Activated gamma-delta T cell treated with anti-CD3 and anti-CD28 coated beads, Interleukin-2, amount 50 U/mL, for 16 hours (primary cell): ENCODE results near the gene FOSB.
"Not testable (repeated sequence)": the region's sequence is repeated elsewhere in the genome, so short reads cannot be mapped to it uniquely, and the experiment has no call there.

Experiments
- DNase-seq: peaks from one replicate; pipeline ENCODE4 v3.0.0-alpha.2; 2020; ENCODE audit warnings: low read depth

FOSB gene

DNA sequence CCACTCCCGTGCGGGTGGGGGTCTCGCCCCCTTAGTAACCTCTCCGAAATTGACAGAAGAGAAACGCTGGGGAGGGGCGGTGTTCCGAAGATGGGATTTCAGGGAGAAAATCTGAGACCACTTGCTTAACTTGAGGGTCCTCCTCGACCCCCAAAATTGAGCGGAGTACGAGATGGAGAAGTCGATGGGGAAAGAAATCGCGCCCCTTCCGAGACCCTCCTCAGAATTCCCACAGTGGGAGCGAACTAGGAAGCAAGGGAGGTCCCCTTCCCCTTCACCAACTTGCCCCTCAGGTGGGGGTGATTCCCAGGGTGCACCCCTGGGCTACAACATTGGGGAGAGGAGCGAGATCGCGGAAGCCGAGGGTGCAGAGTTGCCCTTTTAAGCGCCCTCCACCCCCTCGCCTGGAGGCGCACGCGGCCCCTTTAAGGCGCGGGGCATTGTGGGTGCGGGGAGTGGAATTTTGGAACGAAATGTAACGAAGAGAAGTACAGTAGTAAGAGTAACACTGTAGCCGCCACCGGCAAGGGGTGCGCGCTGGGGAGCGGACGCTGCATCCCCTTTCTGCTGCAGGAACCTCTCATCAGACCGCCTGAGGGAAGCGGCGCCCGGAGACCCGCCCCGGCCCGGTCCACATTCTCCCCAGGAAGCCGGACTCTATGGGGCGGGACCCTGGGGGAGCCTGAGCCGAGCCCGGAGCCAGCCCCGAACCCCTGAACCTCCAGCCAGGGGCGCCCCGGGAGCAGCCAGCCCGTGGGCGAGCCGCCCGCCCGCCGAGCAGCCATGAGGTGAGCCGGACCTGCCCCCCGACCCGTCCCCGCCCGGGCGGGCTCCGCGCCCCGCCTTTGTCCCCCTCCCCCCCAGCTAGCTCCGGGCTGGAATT is 39.4 kb downstream of the FOSB start, which contains the start of gene VASP:
Gene VASP, plus strand, starts transcription at position 491 of the 883 bp plus-strand sequence. Its CDS starts 293 bp downstream, at position 784.
- DNase-seq: peak; percentile 87

DNA sequence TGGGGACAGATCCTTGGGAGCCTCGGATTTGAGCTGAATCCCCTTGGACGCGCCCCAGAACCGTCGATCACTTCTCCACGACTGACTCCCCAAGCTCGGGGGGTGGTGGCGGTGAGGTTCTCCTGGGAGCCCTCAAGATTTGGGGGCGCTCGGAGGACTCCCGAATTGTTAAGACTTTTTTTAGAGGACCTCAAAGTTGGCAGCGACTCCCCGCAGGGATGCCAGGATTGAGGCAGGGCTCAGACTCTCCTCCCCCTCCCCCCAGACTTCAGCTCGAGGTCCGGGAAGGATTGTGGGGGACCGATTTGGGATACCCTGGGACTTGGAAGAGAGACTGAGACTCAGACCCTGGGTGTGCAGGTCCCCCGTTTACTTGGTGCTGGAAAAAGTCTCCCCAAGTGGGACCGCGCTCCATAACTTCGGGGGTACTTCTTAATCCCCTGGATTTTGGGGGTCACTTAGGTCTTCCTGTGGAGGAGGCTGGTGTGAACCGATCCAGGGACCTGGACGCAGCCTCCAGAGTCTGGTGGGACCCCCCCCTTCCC is 40.1 kb downstream of the FOSB start:
- DNase-seq: no peak

DNA sequence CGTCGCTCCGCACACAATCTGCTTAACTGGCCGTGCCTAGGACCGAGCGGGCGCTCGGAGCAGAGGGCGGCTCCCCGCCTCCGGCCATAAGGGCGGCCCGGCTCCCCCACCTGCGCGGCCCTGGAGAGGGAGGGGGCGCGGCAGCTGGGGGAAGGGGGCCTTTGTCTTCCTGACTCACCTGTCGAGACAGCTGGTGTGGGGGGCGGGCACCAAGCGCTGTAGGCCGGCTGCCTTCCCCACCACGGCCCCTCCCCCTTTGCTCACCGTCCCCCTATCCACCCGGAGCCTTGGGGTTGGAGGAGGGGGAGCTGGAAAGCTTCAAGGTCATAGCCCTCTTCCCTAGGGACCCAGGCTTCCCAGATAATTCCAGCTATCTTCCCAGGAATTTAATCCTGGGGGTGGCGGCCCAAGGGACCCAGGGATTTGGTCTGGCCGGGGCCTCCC is 40.6 kb downstream of the FOSB start:
- DNase-seq: no peak

GRCh38 chr19:45508861-45509691 is 41.3 kb downstream of the FOSB start:
- no peak for DNase-seq

GRCh38 chr19:45509692-45510015 is 41.9 kb downstream of the FOSB start:
- no peak for DNase-seq

GRCh38 chr19:45510352-45510751 is 42.6 kb downstream of the FOSB start:
- not testable (repeated sequence) for DNase-seq

DNA sequence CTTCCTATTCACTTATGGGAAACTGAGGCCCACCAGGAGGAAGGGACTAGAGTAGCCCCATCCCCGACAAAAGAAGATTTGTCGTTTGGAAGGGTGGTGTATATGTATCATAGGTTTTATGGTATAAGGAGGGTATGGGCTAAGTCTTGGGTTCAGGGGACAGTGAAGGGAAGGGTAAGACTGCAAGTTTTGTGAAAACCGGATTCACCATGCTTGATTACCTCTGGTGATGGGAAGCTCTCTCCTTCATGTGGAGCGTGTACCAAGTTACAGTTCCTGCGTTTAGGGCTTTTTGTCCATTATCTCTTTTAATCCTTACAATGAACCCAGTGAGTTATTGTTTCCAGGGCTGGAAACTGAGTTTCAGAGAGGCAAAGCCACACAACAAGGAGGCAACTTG is 43.3 kb downstream of the FOSB start:
- DNase-seq: no peak

DNA sequence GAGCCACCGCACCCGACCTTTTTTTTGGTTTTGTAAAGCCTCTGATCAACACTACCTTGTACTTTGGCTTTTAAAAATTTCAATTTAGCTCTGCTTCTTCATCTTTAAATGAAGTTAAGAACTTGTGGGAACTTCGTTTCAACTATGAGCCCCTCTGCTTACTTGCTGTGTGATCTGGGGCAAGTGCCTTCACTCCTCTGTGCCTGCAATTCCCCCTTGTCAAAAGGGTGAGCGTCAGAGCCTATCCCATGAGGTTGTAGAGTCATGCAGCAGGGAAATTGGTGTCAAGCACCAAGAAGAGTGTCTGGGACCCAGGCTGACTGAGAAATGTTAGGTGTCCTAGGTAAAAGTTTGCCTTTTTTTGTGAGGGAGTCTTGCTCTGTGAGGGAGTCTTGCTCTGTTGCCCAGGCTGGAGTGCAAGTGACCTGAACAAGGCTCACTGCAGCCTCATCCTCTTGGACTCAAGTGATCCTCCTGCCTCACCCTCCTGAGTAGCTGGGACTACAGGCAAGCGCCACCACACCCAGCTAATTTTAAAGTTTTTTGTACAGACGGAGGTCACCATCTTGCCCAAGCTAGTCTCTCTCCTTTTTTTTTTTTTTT is 45.2 kb downstream of the FOSB start:
- no peak for DNase-seq

GRCh38 chr19:45514376-45515051 is 46.7 kb downstream of the FOSB start:
- no peak for DNase-seq

DNA sequence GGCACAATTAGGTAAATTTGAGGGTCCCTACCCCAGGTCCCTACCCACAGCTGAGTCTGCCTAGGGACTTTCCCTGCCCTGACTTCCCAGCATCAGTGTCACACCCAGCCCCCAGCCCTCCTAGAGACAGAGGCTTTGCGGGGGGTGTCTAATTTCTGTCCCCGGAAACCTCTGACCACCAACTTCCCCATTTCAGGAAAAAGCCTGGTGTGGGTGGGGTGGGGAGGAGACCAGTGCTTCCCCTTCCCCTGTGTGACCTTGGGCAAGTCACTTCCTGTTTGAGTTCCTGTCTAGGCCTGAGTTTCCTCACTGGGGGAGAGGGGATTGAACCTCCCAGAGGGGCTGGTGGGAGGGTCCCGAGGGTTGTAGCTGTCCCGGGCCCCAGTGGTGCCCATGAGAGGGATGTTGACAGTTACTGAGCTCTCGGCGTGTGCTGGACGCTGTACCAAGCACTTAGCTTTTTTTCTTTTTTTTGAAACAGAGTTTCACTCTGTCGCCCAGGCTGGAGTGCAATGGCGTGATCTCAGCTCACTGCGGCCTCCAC is 47.4 kb downstream of the FOSB start:
- DNase-seq: no peak

DNA sequence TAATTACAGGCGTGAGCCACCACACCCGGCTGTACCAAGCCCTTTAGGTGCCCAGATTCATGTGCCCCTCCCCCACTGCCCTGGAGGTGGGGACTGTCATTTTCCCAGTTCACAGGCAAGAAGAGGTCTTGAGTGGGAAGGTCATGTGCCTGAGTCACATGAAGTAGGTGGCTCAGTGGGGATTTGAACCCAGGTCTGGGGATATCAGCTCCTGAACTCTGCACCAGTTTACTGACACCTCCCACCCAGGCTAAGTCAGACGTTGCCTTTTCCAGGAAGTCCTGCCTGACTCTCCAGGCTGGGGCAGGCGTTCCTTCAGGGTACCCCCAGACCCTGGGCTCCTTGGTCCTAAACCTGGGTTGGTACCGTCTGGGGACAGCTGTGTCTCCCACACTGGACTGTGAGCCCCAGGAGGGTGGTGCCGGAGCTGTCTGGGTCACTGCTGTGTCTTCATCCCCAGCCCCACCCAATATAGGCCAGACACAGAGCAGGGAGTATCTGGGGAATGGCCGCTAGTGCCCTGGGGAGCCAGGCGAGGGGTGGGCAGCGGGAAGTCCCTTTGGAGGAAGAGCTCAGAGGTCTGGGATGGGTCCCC is 48.1 kb downstream of the FOSB start:
- no peak for DNase-seq

DNA sequence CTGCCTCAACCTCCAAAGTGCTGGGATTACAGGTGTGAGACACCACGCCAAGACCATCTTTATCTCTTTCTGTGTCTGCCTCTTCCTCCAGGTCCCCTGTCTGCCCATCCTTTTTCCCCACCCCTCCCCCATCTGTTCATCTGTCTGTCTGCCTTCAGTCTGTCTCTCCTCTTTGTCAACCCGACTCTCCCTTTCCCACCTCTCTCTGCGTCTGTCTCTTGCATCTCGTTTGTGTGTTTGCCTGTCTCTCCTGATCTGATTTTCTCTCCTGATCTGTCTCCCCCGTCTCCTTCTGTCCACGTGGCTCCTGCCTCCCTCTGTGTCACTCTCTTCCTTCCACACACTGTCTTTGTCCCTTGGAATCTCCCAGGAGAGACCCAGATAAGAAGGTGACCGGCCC is 49.4 kb downstream of the FOSB start:
- no peak for DNase-seq

DNA sequence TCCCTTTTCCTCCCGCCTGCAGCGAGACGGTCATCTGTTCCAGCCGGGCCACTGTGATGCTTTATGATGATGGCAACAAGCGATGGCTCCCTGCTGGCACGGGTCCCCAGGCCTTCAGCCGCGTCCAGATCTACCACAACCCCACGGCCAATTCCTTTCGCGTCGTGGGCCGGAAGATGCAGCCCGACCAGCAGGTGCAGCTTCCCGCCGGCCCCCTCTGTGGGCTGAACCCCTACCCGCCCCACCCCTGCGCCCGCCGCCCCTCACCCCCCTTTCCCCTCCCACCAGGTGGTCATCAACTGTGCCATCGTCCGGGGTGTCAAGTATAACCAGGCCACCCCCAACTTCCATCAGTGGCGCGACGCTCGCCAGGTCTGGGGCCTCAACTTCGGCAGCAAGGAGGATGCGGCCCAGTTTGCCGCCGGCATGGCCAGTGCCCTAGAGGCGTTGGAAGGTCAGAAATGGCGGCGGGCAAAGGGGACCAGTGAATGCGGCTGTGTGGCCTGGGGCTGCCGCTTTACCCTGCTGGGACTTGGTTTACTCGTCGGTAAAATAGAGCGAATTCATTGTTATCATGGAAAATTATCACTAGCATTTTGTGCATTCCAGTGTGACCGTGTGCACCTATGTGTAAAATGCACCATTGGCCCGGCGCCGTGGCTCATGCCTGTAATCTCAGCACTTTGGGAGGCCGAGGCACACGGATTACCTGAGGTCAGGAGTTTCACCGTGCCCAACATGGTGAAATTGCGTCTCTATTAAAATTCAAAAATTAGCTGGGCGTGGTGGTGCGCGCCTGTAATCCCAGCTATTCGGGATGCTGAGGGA is 50.1 kb downstream of the FOSB start:
- DNase-seq: no peak

DNA sequence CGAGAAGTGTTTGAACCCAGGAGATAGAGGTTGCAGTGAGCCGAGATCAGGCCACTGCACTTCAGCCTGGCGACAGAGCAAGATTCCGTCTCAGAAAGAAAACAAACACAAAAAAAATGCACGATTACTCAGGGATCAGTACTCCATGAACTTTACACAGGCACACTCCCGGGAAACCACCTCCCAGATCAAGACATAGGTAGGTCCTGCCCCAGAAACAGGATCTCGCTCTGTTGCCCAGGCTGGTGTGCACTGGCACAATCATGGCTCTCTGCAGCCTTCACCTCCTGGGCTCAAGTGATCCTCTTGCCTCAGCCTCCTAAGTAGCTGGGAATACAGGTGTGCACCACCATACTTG is 50.7 kb downstream of the FOSB start:
- DNase-seq: no peak

DNA sequence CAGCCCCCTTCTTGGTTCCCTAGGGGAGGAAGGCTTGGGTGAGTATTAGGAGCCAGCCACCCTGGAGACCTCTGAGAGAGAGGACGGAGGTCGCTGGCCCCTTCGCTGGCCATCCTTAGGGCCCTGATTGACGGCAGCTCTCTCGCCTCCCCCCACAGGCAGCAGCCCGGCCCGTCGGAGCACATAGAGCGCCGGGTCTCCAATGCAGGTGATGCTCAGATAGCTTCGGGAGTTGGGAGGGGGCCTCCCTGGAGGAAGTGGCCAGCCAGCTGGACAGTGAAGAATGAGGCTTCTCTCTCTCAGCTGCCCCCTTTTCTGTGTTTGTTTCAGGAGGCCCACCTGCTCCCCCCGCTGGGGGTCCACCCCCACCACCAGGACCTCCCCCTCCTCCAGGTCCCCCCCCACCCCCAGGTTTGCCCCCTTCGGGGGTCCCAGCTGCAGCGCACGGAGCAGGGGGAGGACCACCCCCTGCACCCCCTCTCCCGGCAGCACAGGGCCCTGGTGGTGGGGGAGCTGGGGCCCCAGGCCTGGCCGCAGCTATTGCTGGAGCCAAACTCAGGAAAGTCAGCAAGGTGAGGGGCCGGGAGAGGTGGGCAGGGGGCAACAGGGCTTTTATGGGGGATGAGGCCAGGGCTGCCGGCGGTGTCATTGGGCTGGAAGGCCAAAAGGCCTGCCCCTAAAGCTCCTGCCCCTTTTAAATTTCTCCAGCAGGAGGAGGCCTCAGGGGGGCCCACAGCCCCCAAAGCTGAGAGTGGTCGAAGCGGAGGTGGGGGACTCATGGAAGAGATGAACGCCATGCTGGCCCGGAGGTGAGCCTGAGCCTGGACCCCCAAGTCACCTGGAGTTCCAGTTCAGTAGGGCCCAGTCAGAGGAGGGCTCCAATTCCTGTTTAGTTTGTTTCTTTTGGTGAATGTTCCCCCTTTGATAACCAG is 54.5 kb downstream of the FOSB start:
- no peak for DNase-seq

- no peak for DNase-seq
Measured at GRCh38 chr19:45523642-45524256, 56.0 kb downstream of the FOSB start.

DNA sequence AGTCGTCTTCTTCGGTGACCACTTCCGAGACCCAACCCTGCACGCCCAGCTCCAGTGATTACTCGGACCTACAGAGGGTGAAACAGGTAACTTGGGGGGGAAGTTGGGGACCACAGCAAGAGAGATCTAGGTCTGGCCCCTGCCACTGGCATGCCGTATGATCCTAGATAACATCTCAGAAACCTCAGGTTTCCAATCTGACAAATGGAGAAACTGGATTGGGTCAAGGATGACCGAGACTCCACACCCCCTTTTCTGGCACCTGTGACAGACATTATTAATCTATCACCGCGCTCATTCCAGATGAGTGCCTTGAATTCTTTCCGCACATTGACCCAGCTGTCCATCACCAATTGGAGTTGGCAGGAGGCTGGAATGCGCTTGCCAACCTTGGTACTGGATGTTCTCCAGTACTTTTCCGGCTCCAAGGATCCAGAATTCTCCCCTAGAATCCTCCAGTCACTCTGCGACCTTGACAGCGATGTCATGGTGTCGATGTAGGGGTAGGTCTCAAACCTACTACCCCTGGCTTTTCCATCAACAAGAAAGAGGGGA is 56.9 kb downstream of the FOSB start:
- DNase-seq: no peak
